GM12891 (cell line): ENCODE results near the gene ITGB6.

Experiments
- POLR2AphosphoS5 ChIP-seq: IDR thresholded peaks from 2 replicates; pipeline ENCODE4 v1.6.1; 2011; ENCODE audit warnings: low read depth, low read length, control low read depth
- TAF1 ChIP-seq: IDR thresholded peaks from 2 replicates; pipeline ENCODE4 v1.6.1; 2011; ENCODE audit warnings: low read depth, low read length, control low read depth

GRCh38 chr2:160227293-160227915 lies 27.3 kb upstream of the ITGB6 start:
- TF ChIP-seq POLR2AphosphoS5 = no peak
- no peak for TF ChIP-seq TAF1
